Kidney glomerular epithelial cell (primary cell): ENCODE data around the gene VPS36.
A peak's percentile ranks its signal among the peaks of the same experiment; 100 is the strongest.

ENCODE experiments used
- DNase-seq: peaks from one replicate; lab custom pipeline; 2025; lab: John Stamatoyannopoulos, UW

VPS36 gene

GRCh38 chr13:52377898-52378297 is 72.5 kb downstream of the VPS36 start:
- no peak for DNase-seq

- DNase-seq = no peak
Observed at GRCh38 chr13:52374873-52375411, 75.5 kb downstream of the VPS36 start.

- DNase-seq = no peak
Observed at GRCh38 chr13:52374389-52374788, 76.0 kb downstream of the VPS36 start.

GRCh38 chr13:52373277-52373676 is 77.2 kb downstream of the VPS36 start:
- peak; percentile 33 for DNase-seq

GRCh38 chr13:52371736-52372247 is 78.6 kb downstream of the VPS36 start:
- peak; percentile 91 for DNase-seq

- no peak for DNase-seq
Observed at GRCh38 chr13:52366291-52366690, 84.1 kb downstream of the VPS36 start.
